Left ventricle myocardium inferior (tissue), 1 donor: ENCODE results near the gene UBE2S. TPM values are rescaled to one million over a fixed set of nuclear protein-coding genes. Genes with fewer than 3 reads are reported as not detected.

Source experiments
- DNase-seq: peaks from one replicate; pipeline ENCODE4 v3.0.0-alpha.2; 2020
- H3K27ac ChIP-seq: fragments of 200-600 bp; replicated peaks from 2 replicates; pipeline ENCODE4 v1.8.0; 2021
- H3K27me3 ChIP-seq: fragments of 200-600 bp; 2 replicates; pipeline ENCODE4 v1.8.0; 2021; ENCODE audit warnings: low read depth
- H3K36me3 ChIP-seq: fragments of 200-600 bp; 2 replicates; pipeline ENCODE4 v1.8.0; 2021
- H3K4me1 ChIP-seq: fragments of 200-600 bp; 2 replicates; pipeline ENCODE4 v1.8.0; 2021
- H3K4me3 ChIP-seq: fragments of 200-600 bp; 2 replicates; pipeline ENCODE4 v1.8.0; 2021; ENCODE audit warnings: mild to moderate bottlenecking, moderate library complexity
- H3K9me3 ChIP-seq: fragments of 200-600 bp; replicated peaks from 2 replicates; pipeline ENCODE4 v1.8.0; 2021
- intact Hi-C: fragments of 100-400 bp; cut with micrococcal nuclease; formaldehyde crosslinking; loops from one replicate; pipeline ENCODE4 v1.11.0; 2022
- total RNA-seq: library from RNA; stranded (reverse); fragmentation: NEBNext Ultra II Directional; extraction: Animal tissue kit (Norgen Biotek cat#: 25700); gene quantifications from one replicate; pipeline ENCODE4 v1.2.1, GENCODE V29; 2021
- TF ChIP-seq, protein P1 (sequence below): fragments of 200-600 bp; IDR thresholded peaks from 2 replicates; pipeline ENCODE4 v1.8.0; 2021; ENCODE audit warnings: antibody characterized with exemption, mild to moderate bottlenecking, borderline replicate concordance
- donor health status: DM: no; HTN: yes; CAD: no; lungs with severe emphysema.

Gene UBE2S
- total RNA-seq, 1 donor from 2014 or later, result 33.2 TPM

DNA sequence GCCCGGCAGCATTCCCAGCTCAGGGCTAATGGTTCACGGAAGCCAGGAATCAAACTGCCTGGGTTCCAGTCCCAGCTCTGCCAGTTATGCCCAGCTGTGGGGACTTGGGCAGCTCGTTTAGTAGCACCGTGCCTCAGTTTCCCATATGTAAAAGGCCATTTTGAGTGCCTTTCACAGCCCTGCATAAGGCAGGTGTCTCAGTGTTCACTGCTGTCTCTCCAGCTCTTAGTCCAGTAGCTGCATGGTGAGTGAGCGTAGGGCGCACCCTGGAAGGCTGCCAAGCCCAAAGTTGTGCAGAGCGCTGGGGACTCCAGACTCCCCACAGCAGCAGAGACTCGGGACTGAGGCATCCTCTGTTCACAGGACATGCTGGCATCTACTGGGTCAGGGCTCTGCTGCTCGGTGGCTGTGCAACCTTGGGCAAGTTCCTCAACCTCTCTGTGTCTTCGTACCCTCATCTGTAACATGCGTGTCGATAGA is 16.4 kb downstream of the UBE2S start:
- TF ChIP-seq, protein P1, sequence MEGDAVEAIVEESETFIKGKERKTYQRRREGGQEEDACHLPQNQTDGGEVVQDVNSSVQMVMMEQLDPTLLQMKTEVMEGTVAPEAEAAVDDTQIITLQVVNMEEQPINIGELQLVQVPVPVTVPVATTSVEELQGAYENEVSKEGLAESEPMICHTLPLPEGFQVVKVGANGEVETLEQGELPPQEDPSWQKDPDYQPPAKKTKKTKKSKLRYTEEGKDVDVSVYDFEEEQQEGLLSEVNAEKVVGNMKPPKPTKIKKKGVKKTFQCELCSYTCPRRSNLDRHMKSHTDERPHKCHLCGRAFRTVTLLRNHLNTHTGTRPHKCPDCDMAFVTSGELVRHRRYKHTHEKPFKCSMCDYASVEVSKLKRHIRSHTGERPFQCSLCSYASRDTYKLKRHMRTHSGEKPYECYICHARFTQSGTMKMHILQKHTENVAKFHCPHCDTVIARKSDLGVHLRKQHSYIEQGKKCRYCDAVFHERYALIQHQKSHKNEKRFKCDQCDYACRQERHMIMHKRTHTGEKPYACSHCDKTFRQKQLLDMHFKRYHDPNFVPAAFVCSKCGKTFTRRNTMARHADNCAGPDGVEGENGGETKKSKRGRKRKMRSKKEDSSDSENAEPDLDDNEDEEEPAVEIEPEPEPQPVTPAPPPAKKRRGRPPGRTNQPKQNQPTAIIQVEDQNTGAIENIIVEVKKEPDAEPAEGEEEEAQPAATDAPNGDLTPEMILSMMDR, result no peak
- H3K27me3 ChIP-seq, result no peaks in the 10 kb centered on the region
- H3K4me3 ChIP-seq, result no peak overlapping the region
- DNase-seq, result no peak
- peaks cover 48% of the 10 kb centered on the region for H3K4me1 ChIP-seq
- no peaks in the 10 kb centered on the region for H3K9me3 ChIP-seq
- intact Hi-C loops, result no loop called here
- H3K27ac ChIP-seq, result no peak overlapping the region
- peaks cover 50% of the 10 kb centered on the region for H3K36me3 ChIP-seq

DNA sequence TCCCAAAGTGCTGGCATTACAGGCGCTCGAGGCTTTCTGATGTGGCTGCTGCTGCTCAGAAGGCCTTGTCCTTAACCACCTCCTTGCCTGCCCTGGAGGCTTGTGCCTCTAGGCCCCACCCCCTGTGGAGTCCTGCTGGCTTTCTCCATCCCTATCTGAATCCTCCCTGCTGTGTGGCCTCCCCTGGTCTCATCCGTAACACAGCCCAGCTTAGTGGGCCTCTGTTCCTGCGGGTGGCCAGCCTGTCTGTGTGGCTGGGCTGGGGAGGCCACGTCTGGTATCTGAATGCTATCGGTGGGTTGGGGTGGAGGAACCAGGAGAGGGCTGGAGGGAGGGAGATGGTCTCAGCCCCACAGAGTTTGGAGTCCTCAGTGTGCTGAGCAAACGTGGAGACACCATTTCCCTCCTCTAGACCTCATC is 17.1 kb downstream of the UBE2S start:
- H3K4me3 ChIP-seq, result no peak overlapping the region
- peaks cover 50% of the 10 kb centered on the region for H3K36me3 ChIP-seq
- no peak overlapping the region for H3K27ac ChIP-seq
- peaks cover 53% of the 10 kb centered on the region for H3K4me1 ChIP-seq
- DNase-seq, result no peak
- no peaks in the 10 kb centered on the region for H3K9me3 ChIP-seq
- TF ChIP-seq, protein P1, result no peak
- no peaks in the 10 kb centered on the region for H3K27me3 ChIP-seq
- intact Hi-C loops, result no loop called here

DNA sequence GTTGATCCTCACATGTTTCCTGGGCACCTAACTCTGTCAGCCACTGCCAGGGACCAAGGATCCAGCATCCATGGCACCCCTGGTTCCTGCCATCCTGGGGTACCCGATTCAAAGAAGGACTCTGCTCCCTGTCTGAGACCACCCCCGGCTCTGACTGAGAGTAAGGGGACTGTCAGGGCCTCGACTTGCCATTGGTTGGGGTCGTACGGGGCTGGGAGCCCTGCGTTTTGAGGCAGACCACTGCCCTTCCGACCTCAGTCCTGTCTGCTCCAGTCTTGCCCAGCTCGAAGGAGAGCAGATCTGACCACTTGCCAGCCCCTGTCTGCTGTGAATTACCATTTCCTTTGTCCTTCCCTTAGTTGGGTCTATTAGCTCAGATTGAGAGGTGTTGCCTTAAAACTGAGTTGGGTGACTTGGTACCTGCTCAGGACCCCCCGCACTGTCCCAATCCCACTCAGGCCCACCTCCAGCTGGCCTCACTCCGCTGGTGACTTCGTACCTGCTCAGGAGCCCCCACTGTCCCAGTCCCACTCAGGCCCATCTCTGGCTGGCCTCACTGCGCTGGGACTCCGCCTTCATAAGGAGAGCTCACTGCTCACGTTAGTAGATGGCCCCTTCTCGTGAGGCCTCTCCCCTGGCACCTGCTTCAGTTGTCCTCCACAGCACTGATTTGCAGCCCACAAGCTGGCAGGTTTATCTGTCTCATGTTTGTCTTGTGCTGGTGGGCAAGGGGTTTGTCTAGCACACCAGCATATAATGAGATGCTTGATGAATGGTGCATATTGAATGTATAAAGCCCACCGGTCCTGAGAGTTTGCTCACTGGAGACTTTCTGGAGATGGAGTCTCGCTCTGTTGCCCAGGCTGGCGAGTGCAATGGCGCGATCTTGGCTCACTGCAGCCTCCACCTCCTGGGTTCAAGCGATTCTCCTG is 17.9 kb downstream of the UBE2S start:
- Histone ChIP-seq H3K9me3 (no peaks in the 10 kb centered on the region), H3K4me3 (no peak overlapping the region), H3K27me3 (no peaks in the 10 kb centered on the region), H3K36me3 (peaks cover 50% of the 10 kb centered on the region), H3K27ac (no peak overlapping the region), H3K4me1 (peaks cover 58% of the 10 kb centered on the region)
- intact Hi-C loops, result no loop called here
- DNase-seq, result no peak
- TF ChIP-seq, protein P1, result no peak

DNA sequence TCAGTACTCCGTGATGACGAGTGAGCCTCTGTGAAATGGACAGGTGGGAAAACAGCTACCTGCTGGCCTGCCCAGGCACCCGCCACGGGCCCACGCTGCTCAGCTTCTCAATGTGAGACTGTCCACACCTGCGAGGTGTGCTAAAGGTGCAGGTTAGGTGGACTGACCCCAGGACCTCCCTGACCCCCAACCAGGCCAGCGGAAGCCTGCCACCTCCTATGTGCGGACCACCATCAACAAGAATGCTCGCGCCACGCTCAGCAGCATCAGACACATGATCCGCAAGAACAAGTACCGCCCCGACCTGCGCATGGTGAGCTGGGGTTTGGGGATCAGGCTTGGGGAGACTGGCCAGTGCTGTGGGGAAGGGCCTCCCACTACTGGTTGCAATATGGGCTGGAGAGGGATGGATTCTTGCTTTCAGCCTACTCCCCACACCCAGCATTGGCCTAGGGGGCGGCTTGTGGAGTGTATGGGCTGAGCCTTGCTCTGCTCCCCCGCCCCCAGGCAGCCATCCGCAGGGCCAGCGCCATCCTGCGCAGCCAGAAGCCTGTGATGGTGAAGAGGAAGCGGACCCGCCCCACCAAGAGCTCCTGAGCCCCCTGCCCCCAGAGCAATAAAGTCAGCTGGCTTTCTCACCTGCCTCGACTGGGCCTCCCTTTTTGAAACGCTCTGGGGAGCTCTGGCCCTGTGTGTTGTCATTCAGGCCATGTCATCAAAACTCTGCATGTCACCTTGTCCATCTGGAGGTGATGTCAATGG is 19.7 kb downstream of the UBE2S start:
- intact Hi-C loops, result no loop called here
- no peak for DNase-seq
- H3K27me3 ChIP-seq, result no peaks in the 10 kb centered on the region
- H3K4me1 ChIP-seq, result peaks cover 70% of the 10 kb centered on the region
- peak overlapping the region; percentile 85 for H3K4me3 ChIP-seq
- no peaks in the 10 kb centered on the region for H3K9me3 ChIP-seq
- TF ChIP-seq, protein P1, result no peak
- H3K27ac ChIP-seq, result no peak overlapping the region
- H3K36me3 ChIP-seq, result peaks cover 50% of the 10 kb centered on the region

DNA sequence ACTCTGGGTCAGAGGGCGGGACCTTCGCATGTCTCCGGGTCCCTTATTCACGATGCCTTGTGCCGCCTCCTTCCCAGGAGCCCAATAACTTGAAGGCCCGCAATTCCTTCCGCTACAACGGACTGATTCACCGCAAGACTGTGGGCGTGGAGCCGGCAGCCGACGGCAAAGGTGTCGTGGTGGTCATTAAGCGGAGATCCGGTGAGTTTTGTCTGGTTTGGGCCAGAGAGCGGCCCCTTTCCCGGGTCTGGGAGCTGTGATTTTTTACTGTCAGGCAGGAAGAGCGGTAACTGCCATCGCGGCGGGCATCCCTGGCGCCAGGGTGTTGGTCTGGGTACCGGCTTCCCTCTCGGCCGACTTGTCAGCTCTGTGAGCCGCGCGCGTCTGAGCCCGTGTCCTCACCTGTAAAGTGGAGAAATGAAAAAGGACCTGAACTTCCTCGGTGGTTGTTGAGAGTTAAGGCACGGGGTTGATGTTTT is 21.1 kb downstream of the UBE2S start:
- peaks cover 71% of the 10 kb centered on the region for H3K4me1 ChIP-seq
- H3K27me3 ChIP-seq, result no peaks in the 10 kb centered on the region
- peaks cover 43% of the 10 kb centered on the region for H3K36me3 ChIP-seq
- intact Hi-C loops, result no loop called here
- H3K9me3 ChIP-seq, result no peaks in the 10 kb centered on the region
- no peak for DNase-seq
- H3K27ac ChIP-seq, result peak overlapping the region; percentile 95
- peak overlapping the region; percentile 85 for H3K4me3 ChIP-seq
- TF ChIP-seq, protein P1, result no peak
